ENCODE results near the gene FAM168B. TPM values are rescaled to one million over a fixed set of nuclear protein-coding genes. Genes with fewer than 3 reads are reported as not detected.

The FAM168B gene
- total RNA-seq, 4 donors from 2014 or later: 147 to 172 (median 157) TPM

- Histone ChIP-seq H3K27ac (peak overlapping the region in 3 of 4 donors; percentile 82 to 90 (median 86)), H3K36me3 (peaks cover 0 to 32% of the 10 kb centered on the region in 2 donors)
These were observed 32.0 kb upstream of the FAM168B start for GRCh38 chr2:131125195-131125757.

GRCh38 chr2:131123192-131123591, 29.9 kb upstream of the FAM168B start:
- no peaks in the 10 kb centered on the region for H3K27me3 ChIP-seq
- TF ChIP-seq POLR2A (IDR thresholded peaks at IDR 0.05): no peak
- in situ Hi-C loops (cut with MboI; ENCODE audit: low sequenced_read_pairs in 4 of 4): no loop called here
- no peak overlapping the region for H3K4me3 ChIP-seq
- H3K36me3 ChIP-seq: peaks cover 0 to 15% of the 10 kb centered on the region in 2 donors
- no peaks in the 10 kb centered on the region for H3K9me3 ChIP-seq
- intact Hi-C loops (cut with DNase I; ENCODE audit: low total_unique reads): loop anchor here (2.0 kb wide), 1 partner anchor 18 kb away; the partner anchor contains the start of gene PLEKHB2
- peak; percentile 67 to 69 for DNase-seq
- ATAC-seq: peak; percentile 48 to 67
- peak overlapping the region; percentile 48 to 90 (median 84) for H3K27ac ChIP-seq
- H3K4me1 ChIP-seq: peaks cover 45 to 46% of the 10 kb centered on the region in 2 donors

More at GRCh38 chr2:131125195-131125757, 32.0 kb upstream of the FAM168B start:
- no peak for TF ChIP-seq CTCF (IDR thresholded peaks at IDR 0.05 in 4 of 5, conservative IDR thresholded peaks at IDR 0.05 in 1 of 5)
- TF ChIP-seq POLR2A (IDR thresholded peaks at IDR 0.05): no peak
- no peaks in the 10 kb centered on the region for H3K9me3 ChIP-seq
- H3K4me3 ChIP-seq: no peak overlapping the region
- in situ Hi-C loops (cut with MboI; ENCODE audit: low sequenced_read_pairs in 4 of 4): no loop called here
- H3K4me1 ChIP-seq: peaks cover 37 to 38% of the 10 kb centered on the region in 2 donors
- peak in 1 of 2 donors; percentile 14 for ATAC-seq
- intact Hi-C loops (cut with DNase I; ENCODE audit: low total_unique reads): no loop called here
- DNase-seq: peak in 1 of 2 donors; percentile 22
- no peaks in the 10 kb centered on the region for H3K27me3 ChIP-seq

GRCh38 chr2:131122496-131122895, 29.2 kb upstream of the FAM168B start:
- ATAC-seq (peak; percentile 88), DNase-seq (peak; percentile 61 to 68)
- no peaks in the 10 kb centered on the region for H3K27me3 ChIP-seq
- peak overlapping the region; percentile 48 to 90 (median 84) for H3K27ac ChIP-seq
- H3K9me3 ChIP-seq: no peaks in the 10 kb centered on the region
- no peak for TF ChIP-seq POLR2A (IDR thresholded peaks at IDR 0.05)
- TF ChIP-seq CTCF (IDR thresholded peaks at IDR 0.05 in 4 of 5, conservative IDR thresholded peaks at IDR 0.05 in 1 of 5): no peak
- H3K4me3 ChIP-seq: no peak overlapping the region
- in situ Hi-C loops (cut with MboI; ENCODE audit: low sequenced_read_pairs in 4 of 4) (no loop called here), intact Hi-C loops (cut with DNase I; ENCODE audit: low total_unique reads) (loop anchor here (2.0 kb wide), 1 partner anchor 18 kb away; the partner anchor contains the start of gene PLEKHB2)
- H3K4me1 ChIP-seq: peaks cover 46 to 48% of the 10 kb centered on the region in 2 donors
- peaks cover 0 to 8% of the 10 kb centered on the region in 2 donors for H3K36me3 ChIP-seq

- in situ Hi-C loops (cut with MboI; ENCODE audit: low sequenced_read_pairs in 4 of 4): no loop called here
- ATAC-seq (no peak), DNase-seq (no peak)
- H3K27me3 ChIP-seq: no peaks in the 10 kb centered on the region
- no peak for TF ChIP-seq POLR2A (IDR thresholded peaks at IDR 0.05)
- TF ChIP-seq CTCF (IDR thresholded peaks at IDR 0.05 in 4 of 5, conservative IDR thresholded peaks at IDR 0.05 in 1 of 5): no peak
- H3K27ac ChIP-seq: peak overlapping the region; percentile 48 to 90 (median 84)
- H3K36me3 ChIP-seq: no peaks in the 10 kb centered on the region
- peaks cover 41 to 43% of the 10 kb centered on the region in 2 donors for H3K4me1 ChIP-seq
- H3K9me3 ChIP-seq: no peaks in the 10 kb centered on the region
- intact Hi-C loops (cut with DNase I; ENCODE audit: low total_unique reads): no loop called here
- no peak overlapping the region for H3K4me3 ChIP-seq
These were observed 28.2 kb upstream of the FAM168B start for GRCh38 chr2:131121464-131121863.

- no peak overlapping the region for H3K4me3 ChIP-seq
- TF ChIP-seq POLR2A (IDR thresholded peaks at IDR 0.05) (no peak), CTCF (IDR thresholded peaks at IDR 0.05 in 4 of 5, conservative IDR thresholded peaks at IDR 0.05 in 1 of 5) (no peak)
- no peaks in the 10 kb centered on the region for H3K27me3 ChIP-seq
- H3K27ac ChIP-seq: peak overlapping the region; percentile 36 to 90 (median 84)
- intact Hi-C loops (cut with DNase I; ENCODE audit: low total_unique reads): no loop called here
- ATAC-seq: no peak
- in situ Hi-C loops (cut with MboI; ENCODE audit: low sequenced_read_pairs in 4 of 4): no loop called here
- no peaks in the 10 kb centered on the region for H3K36me3 ChIP-seq
- H3K4me1 ChIP-seq: peaks cover 36 to 38% of the 10 kb centered on the region in 2 donors
- DNase-seq: no peak
- H3K9me3 ChIP-seq: no peaks in the 10 kb centered on the region
These were observed 27.6 kb upstream of the FAM168B start for GRCh38 chr2:131120815-131121317.

All from gastrocnemius medialis (tissue), 4 donors.